Epithelial cell of esophagus (primary cell): ENCODE measurements around the gene SLC4A8.

Source experiments
- DNase-seq: peaks from one replicate; pipeline ENCODE4 v3.0.0; 2010; ENCODE audit warnings: low read depth
- H3K4me3 ChIP-seq: 2 replicates; pipeline ENCODE4 v1.5.1; 2011; ENCODE audit warnings: mild to moderate bottlenecking, low read length, control low read depth
- TF ChIP-seq, protein P1 (sequence below): IDR thresholded peaks from 2 replicates; pipeline ENCODE4 v1.5.1; 2011; ENCODE audit warnings: low read depth, mild to moderate bottlenecking, low read length, control low read depth, inconsistent platforms; ENCODE audit not compliant: insufficient read depth; ENCODE audit errors: missing control alignments

The SLC4A8 gene

DNA sequence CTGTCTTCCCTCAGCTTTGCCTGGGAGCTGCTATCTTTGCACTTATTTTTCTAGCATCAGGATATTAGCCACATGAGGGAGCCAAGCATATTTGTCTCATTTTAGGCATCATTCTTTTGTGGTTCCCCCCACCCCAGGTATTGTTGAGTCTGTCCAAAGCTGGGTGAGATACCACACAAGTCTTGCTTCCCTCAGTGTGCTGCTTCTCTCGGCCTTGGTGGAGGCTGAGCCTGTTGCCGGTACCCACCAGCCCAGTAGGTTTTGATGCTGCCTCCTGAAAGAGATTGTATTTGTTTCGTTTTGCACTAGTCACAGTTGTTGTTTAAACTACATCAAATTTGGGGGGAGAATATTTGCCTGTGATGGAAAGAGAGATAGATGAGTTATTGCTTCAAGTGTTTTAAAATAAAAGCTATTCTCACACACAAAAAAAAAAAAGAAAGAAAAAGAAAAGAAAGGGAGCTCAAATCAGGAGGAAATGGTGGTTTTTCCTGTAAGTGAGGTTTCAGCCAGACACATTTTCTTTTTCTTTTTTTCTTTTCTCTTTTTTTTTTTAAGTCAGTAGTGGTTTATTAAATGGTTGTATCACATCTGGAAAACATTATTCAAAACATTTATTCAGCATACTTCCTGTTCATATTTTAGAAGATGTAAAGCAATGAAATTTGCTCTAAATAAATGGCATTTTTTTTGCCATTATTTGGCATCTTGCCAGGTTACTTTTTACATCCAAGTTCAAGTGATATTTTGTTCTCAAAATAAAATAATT, 58.5 kb downstream of the SLC4A8 start:
- TF ChIP-seq, protein P1, sequence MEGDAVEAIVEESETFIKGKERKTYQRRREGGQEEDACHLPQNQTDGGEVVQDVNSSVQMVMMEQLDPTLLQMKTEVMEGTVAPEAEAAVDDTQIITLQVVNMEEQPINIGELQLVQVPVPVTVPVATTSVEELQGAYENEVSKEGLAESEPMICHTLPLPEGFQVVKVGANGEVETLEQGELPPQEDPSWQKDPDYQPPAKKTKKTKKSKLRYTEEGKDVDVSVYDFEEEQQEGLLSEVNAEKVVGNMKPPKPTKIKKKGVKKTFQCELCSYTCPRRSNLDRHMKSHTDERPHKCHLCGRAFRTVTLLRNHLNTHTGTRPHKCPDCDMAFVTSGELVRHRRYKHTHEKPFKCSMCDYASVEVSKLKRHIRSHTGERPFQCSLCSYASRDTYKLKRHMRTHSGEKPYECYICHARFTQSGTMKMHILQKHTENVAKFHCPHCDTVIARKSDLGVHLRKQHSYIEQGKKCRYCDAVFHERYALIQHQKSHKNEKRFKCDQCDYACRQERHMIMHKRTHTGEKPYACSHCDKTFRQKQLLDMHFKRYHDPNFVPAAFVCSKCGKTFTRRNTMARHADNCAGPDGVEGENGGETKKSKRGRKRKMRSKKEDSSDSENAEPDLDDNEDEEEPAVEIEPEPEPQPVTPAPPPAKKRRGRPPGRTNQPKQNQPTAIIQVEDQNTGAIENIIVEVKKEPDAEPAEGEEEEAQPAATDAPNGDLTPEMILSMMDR: no peak
- no peak for DNase-seq
- no peak overlapping the region for H3K4me3 ChIP-seq

- no peak overlapping the region for H3K4me3 ChIP-seq
- no peak for DNase-seq
- TF ChIP-seq, protein P1: no peak
Observed at GRCh38 chr12:51484119-51484518, 59.5 kb downstream of the SLC4A8 start.

- H3K4me3 ChIP-seq: no peak overlapping the region
- no peak for DNase-seq
- TF ChIP-seq, protein P1: no peak
Observed at GRCh38 chr12:51488281-51488680, 63.6 kb downstream of the SLC4A8 start.

DNA sequence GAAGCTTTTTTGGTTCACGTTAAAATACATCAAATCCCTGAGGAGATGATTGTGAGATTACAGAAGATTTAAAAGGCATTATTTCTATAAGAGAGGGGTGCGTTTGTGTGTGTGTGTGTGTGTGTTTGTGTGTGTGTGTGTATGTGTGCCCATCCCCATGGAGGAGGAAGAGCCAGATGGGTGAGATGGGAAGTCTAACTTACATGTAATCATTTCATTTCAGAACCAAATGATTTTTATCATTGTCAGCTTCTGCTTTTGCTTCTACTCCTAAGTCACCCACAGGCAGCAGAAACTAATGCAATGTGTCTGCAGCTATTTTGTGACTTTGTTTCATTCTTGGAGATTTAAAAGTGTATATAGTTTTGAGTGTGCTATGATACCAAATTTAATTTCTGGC, 68.7 kb downstream of the SLC4A8 start:
- TF ChIP-seq, protein P1: no peak
- no peak overlapping the region for H3K4me3 ChIP-seq
- no peak for DNase-seq

- TF ChIP-seq, protein P1: no peak
- no peak for DNase-seq
- no peak overlapping the region for H3K4me3 ChIP-seq
Observed at GRCh38 chr12:51496895-51497294, 72.3 kb downstream of the SLC4A8 start.

DNA sequence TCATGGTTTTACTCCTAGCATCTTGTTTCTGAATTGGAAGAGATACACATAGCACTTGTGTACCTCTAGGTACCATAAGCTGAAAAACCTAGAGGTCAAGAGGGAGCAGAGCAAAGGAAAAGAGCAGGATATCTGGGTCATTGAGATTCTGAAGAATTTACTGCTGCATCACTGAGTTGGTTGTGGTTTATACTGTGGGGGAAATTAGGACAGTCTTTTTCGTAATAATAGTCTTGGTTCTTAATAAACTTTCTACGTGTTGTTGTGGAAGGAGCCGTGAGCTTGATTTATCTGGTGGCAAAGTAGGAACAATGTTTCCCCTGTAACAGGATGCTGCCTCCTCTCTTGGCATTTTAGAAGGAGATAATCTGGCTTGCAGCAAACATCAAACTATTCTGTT, 80.2 kb downstream of the SLC4A8 start:
- TF ChIP-seq, protein P1: no peak
- no peak for DNase-seq
- H3K4me3 ChIP-seq: no peak overlapping the region

DNA sequence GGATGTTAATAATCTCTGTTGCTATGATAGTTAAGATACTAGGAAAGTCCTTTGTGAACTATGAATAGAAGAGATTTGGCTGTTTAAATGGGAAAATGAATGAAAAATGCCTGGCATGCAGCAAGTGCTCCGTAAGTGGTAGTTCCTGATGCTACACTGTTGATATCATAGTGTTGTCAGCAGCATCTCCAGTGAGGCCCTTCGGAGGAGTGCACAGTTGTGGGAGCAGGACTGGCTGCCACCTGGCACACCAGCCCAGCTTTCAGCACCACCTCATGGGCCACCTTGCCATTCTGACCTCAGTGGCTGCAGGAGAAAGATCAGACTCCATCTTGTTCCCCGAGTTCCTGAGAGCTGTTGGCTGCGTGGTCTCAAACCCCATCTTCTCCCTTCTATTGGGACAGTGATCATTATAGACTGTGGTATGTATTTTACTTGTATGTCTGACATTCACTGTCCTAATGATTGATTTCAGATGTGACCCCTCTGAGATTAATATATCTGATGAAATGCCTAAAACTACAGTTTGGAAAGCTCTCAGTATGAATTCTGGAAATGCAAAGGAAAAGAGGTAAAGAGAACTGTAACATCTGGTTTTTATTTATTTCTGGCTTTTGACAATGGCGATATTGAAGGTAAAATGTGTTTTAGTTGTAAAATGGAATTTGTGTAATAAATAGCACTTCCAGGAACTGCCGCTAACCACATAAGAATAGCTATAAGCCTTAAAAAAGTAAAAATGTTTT, 80.9 kb downstream of the SLC4A8 start:
- TF ChIP-seq, protein P1: no peak
- DNase-seq: no peak
- H3K4me3 ChIP-seq: no peak overlapping the region
